Activated naive CD8-positive, alpha-beta T cell treated with anti-CD3 and anti-CD28 coated beads, Interleukin-2, amount 50 U/mL, for 24 hours (primary cell): Measurements from ENCODE around the gene ZNF787.
"Not testable (repeated sequence)": the region's sequence is repeated elsewhere in the genome, so short reads cannot be mapped to it uniquely, and the experiment has no call there.

ENCODE experiments used
- ATAC-seq: fragments of 150-1000 bp; cut with Tn5 transposase; one replicate; pipeline ENCODE4 v1.10.0; 2021
- DNase-seq: peaks from one replicate; pipeline ENCODE4 v3.0.0; 2021
- H3K27ac Mint-ChIP-seq: one replicate; pipeline ENCODE4 v1.8.0; 2021; ENCODE audit warnings: mild to moderate bottlenecking, mixed read lengths
- H3K27me3 Mint-ChIP-seq: one replicate; pipeline ENCODE4 v1.8.0; 2021; ENCODE audit warnings: mixed read lengths
- H3K36me3 Mint-ChIP-seq: one replicate; pipeline ENCODE4 v1.8.0; 2021; ENCODE audit warnings: low read depth, mixed read lengths
- H3K4me1 Mint-ChIP-seq: one replicate; pipeline ENCODE4 v1.8.0; 2021; ENCODE audit warnings: mixed read lengths
- H3K4me3 Mint-ChIP-seq: one replicate; pipeline ENCODE4 v1.8.0; 2021; ENCODE audit warnings: mild to moderate bottlenecking, moderate library complexity, mixed read lengths
- H3K9me3 Mint-ChIP-seq: one replicate; pipeline ENCODE4 v1.8.0; 2021; ENCODE audit warnings: mixed read lengths

The ZNF787 gene

DNA sequence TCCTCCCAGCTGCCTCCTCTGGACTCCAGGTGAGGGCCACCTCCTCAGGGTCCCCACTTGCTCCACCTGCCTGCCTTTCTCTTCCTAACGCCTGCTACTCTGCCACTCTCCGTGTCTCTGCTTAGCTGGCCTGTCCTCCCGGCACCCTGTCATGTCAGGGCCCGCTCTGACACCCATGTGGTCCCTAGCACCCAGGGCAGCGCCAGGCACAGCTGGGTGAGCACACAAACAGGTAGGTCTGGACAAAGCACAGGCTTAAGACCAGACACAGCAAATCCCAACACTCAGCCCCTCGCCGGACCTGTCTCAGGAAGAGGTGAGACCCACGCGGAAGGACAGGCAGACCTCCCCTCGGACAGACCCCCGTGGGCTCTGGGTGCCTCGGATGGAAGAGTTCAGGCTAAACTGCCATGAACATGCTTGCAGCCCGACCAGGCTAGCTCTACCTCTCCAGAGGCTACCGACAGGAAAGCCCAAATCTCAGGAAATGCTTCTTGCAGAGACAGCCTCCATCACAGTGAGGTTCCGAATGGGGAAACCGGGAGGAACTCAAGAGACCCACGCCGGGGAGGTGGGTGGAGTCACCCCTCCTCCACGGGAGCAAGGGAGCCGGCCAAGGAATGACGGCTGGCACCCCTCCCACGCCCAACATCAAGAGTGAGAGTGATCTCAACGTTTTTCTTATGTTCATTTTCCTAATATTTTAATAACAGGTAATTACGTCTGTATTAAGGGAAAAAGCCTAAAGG lies 12.5 kb downstream of the ZNF787 start:
- Mint-ChIP-seq H3K27ac (peak overlapping the region; percentile 16), H3K4me3 (no peak overlapping the region), H3K36me3 (peaks cover 7% of the 10 kb centered on the region), H3K4me1 (peaks cover 63% of the 10 kb centered on the region), H3K27me3 (no peaks in the 10 kb centered on the region), H3K9me3 (no peaks in the 10 kb centered on the region)
- ATAC-seq = no peak
- no peak for DNase-seq

DNA sequence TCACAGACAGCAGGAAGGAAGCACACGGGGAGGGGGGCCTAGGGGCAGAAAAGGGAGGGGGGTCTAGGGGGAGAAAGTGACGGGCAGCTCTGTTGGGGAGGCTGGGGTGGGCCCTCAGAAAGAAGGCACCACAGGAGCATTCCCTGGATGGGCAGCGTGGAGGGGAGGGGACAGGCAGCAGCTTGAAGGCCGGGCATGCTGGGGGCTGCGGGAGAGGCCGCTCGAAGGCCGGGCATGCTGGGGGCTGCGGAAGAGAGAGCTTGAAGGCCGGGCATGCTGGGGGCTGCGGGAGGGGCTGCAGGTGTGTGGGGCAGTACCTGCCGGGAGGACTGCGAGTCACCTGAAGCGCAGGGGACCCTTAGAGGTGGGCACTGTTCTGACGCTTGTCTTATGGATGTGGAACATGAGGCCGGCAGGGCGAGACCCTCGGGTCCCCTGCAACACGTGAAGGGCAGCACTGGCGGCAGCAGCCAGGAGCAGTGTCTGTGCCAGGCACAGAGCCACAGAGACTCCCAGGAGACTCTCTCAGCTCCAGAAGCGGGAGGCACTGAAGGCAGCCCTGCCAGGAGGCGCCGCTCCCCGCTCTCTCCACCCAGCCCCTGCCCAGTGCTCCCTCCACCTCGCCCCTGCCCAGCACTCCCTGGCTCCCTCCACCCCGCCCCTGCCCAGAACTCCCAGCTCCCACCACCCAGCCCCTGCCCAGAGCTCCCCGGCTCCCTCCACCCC lies 13.3 kb downstream of the ZNF787 start:
- Mint-ChIP-seq H3K36me3 (peaks cover 9% of the 10 kb centered on the region), H3K4me1 (peaks cover 57% of the 10 kb centered on the region), H3K27ac (no peak overlapping the region), H3K9me3 (no peaks in the 10 kb centered on the region), H3K27me3 (no peaks in the 10 kb centered on the region), H3K4me3 (no peak overlapping the region)
- ATAC-seq = no peak
- no peak for DNase-seq

DNA sequence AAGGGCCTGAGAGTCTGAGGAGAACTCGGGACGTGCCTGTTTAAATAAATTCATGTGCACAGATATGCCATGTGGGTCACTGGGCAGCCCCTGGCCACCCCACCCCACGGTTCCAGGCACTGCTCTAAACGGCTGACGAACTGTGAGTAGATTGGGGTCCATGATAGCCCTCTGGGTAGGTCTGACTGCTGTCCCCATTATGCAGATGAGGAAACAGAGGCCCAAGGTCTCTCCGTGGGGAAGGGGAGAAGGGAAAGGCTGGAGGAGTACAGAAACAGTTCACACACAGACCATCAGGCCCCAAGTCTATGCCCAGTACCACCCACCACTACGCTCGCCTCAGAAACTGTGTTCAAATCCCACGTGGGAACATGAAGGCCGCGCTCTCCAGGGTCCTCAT lies 14.1 kb downstream of the ZNF787 start:
- no peak for ATAC-seq
- H3K36me3 Mint-ChIP-seq = peaks cover 9% of the 10 kb centered on the region

DNA sequence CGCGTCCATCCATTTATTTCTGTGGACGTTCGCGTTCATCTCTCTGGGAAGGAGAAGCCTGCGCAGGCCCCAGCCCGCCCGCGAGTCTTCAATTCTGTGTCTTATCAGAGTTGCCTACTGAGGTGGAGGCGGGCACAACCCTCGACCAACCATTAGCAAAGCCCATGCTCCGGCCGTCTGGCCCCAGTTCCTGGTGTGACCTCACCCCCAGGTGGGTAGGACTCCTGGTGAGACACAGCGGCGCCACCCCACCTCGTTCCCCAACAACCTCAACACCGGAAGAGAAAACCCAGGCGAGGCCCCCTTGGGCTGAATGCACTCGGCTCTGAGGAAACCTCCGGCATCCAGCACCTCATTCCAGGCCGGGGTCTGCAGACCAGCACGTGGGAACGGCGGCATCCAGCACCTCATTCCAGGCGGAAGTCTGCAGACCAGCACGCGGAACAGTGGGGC lies 14.7 kb downstream of the ZNF787 start:
- Mint-ChIP-seq H3K4me1 (peaks cover 48% of the 10 kb centered on the region), H3K36me3 (peaks cover 12% of the 10 kb centered on the region), H3K27ac (no peak overlapping the region), H3K9me3 (no peaks in the 10 kb centered on the region), H3K4me3 (no peak overlapping the region), H3K27me3 (no peaks in the 10 kb centered on the region)
- ATAC-seq = no peak
- no peak for DNase-seq

More for the DNA sequence above, 14.1 kb downstream of the ZNF787 start:
- DNase-seq = no peak
- Mint-ChIP-seq H3K9me3 (no peaks in the 10 kb centered on the region), H3K4me1 (peaks cover 51% of the 10 kb centered on the region), H3K27me3 (no peaks in the 10 kb centered on the region), H3K4me3 (no peak overlapping the region), H3K27ac (peak overlapping the region; percentile 31)

GRCh38 chr19:56105831-56106396 lies 15.2 kb downstream of the ZNF787 start:
- H3K36me3 Mint-ChIP-seq = peaks cover 14% of the 10 kb centered on the region
- not testable (repeated sequence) for H3K27me3 Mint-ChIP-seq, ATAC-seq, H3K9me3 Mint-ChIP-seq, DNase-seq, H3K27ac Mint-ChIP-seq, H3K4me3 Mint-ChIP-seq
- H3K4me1 Mint-ChIP-seq = peaks cover 46% of the 10 kb centered on the region

DNA sequence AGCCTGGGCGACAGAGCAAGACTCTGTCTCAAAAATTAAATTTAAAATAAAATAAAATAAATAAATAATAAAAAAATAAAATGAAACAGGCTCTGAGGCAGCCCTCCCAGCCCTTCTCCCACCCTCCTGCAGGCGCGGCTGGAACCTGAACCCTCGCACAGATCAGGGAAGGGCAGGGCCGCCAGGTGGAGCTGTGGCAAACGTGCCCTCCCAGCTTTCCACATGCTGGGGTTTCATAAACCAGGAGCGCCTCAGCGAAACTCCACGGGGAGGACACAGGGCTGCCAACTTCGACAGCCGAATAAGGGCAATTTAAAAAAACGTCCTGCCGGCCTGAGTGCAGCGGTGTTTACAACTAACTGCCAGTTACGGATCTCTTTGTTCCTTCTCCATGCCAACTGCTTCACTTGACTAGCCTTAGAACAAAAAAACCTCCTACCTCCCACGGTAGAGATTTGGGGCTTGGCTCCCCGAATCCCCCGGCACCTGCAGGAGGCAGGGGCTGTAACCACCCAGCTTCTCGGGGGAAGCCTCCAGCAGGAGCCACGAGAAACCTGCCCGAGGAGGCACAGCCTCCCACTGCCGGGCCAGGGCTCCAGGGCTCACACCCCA lies 15.9 kb downstream of the ZNF787 start:
- H3K27ac Mint-ChIP-seq = no peak overlapping the region
- H3K36me3 Mint-ChIP-seq = peaks cover 14% of the 10 kb centered on the region
- H3K4me3 Mint-ChIP-seq = no peak overlapping the region
- H3K4me1 Mint-ChIP-seq = peaks cover 39% of the 10 kb centered on the region
- H3K27me3 Mint-ChIP-seq = no peaks in the 10 kb centered on the region
- peak; percentile 61 for DNase-seq
- no peaks in the 10 kb centered on the region for H3K9me3 Mint-ChIP-seq
- ATAC-seq = peak; percentile 61

GRCh38 chr19:56104423-56104822 lies 16.7 kb downstream of the ZNF787 start:
- DNase-seq = no peak
- no peak for ATAC-seq
- Mint-ChIP-seq H3K4me3 (no peak overlapping the region), H3K27me3 (no peaks in the 10 kb centered on the region), H3K36me3 (peaks cover 16% of the 10 kb centered on the region), H3K27ac (no peak overlapping the region), H3K9me3 (no peaks in the 10 kb centered on the region), H3K4me1 (peaks cover 36% of the 10 kb centered on the region)

GRCh38 chr19:56103027-56103614 lies 18.0 kb downstream of the ZNF787 start:
- Mint-ChIP-seq H3K27ac (no peak overlapping the region), H3K9me3 (no peaks in the 10 kb centered on the region), H3K4me1 (peaks cover 29% of the 10 kb centered on the region), H3K4me3 (no peak overlapping the region), H3K36me3 (peaks cover 16% of the 10 kb centered on the region), H3K27me3 (no peaks in the 10 kb centered on the region)
- no peak for ATAC-seq
- no peak for DNase-seq

- Mint-ChIP-seq H3K4me3 (no peak overlapping the region), H3K4me1 (peaks cover 25% of the 10 kb centered on the region), H3K27ac (no peak overlapping the region), H3K36me3 (peaks cover 15% of the 10 kb centered on the region), H3K27me3 (no peaks in the 10 kb centered on the region), H3K9me3 (no peaks in the 10 kb centered on the region)
- no peak for ATAC-seq
- DNase-seq = no peak
These were observed 19.2 kb downstream of the ZNF787 start for GRCh38 chr19:56101746-56102535.

GRCh38 chr19:56101095-56101494 lies 20.0 kb downstream of the ZNF787 start:
- Mint-ChIP-seq H3K4me1 (peaks cover 17% of the 10 kb centered on the region), H3K9me3 (no peaks in the 10 kb centered on the region), H3K27ac (no peak overlapping the region), H3K4me3 (no peak overlapping the region), H3K27me3 (no peaks in the 10 kb centered on the region), H3K36me3 (peaks cover 10% of the 10 kb centered on the region)
- ATAC-seq = no peak
- no peak for DNase-seq

DNA sequence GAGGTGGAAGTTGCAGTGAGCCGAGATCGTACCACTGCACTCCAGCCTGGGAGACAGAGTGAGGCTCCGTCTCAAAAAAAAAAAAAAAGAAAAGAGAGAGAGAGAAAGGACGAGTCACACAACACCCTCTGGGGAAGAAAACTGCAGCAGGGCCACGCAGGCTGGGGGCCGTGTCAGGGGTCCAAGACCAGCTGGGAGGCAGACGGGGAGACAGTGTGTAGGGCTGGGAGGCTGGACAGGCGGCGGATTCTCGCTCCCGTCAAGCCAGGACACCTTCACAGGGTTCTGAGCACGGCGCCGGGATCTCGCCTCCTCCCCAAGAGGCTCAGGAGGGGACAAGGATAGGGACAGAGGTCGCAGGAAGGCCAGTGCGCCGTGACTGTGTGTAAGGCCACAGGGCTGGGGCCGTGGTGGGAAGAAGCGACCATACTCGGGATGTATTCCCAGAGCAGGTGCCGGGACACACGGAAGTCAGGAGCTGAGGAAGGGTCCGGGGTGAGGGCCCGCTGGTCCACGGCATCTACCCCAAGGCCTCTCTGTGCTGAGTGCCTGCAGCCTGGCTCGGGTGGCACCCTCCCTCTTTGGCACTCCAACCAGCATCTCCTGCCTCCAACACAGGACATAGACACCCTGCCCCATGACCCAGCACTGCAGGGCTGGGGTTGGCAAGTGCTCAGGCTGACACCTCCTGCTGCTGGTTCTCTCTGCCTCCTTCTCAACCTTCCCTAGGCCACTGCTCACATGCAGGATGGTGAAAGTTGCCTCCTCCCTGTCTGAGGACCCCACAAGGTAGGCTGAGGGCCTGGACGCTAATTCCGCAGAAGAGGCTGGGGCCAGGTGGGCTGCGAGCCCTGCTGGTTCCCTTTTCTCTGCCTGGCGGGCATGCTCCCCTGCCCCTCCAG lies 21.2 kb downstream of the ZNF787 start:
- Mint-ChIP-seq H3K4me3 (no peak overlapping the region), H3K27ac (no peak overlapping the region), H3K27me3 (no peaks in the 10 kb centered on the region), H3K9me3 (no peaks in the 10 kb centered on the region), H3K4me1 (peaks cover 9% of the 10 kb centered on the region), H3K36me3 (peaks cover 18% of the 10 kb centered on the region)
- DNase-seq (no peak), ATAC-seq (no peak)

DNA sequence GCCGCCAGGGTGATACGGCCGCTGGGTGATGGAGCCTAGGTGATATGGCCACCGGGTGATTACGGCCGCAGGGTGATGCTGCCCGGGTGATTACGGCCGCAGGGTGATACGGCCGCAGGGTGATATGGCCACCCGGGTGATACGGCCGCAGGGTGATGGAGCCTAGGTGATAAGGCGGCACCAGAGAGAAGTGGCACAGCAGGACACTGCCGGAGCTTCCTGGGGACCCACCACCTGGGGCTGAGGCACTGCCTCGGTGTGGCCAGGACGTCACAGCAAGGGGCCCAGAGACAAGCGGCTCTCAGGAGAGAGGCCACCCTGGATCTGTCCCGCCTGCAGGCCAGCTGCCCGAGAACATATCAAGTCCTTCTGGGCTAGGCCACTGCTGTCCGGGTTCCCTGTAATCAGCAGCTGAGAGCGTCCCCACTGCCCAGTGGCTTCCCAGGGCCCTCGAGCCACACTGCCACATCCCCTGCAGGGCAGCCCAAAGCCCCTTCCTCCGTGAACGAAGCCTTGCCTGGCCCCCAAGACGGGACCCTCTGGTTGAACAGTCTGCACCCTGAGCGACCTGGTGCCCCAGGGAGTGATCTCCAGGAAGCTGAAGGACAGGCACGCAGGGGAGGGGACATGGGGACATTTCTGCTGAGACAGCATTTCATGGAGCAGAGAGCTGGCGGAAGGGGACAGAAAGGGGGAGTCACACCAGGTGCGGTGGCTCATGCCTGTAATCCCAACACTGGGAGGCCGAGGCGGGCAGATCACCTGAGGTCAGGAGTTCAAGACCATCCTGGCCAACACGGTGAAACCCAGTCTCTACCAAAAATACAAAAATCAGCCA lies 22.1 kb downstream of the ZNF787 start:
- Mint-ChIP-seq H3K4me3 (no peak overlapping the region), H3K36me3 (peaks cover 22% of the 10 kb centered on the region), H3K27me3 (no peaks in the 10 kb centered on the region), H3K9me3 (no peaks in the 10 kb centered on the region), H3K4me1 (peaks cover 5% of the 10 kb centered on the region), H3K27ac (no peak overlapping the region)
- ATAC-seq (no peak), DNase-seq (no peak)
